HG02642 (cell line): ENCODE results near the gene TMEM256.
A peak's percentile ranks its signal among the peaks of the same experiment; 100 is the strongest.

ENCODE experiments used
- ATAC-seq: cut with Tn5 transposase; IDR thresholded peaks from one replicate; pipeline ENCODE4 v1.9.1; 2021; ENCODE audit warnings: mild to moderate bottlenecking; ENCODE audit not compliant: unreplicated experiment, poor library complexity

The TMEM256 gene

GRCh38 chr17:7356072-7356549, 47.8 kb downstream of the TMEM256 start:
- ATAC-seq: peak; percentile 30

GRCh38 chr17:7355573-7355972, 48.3 kb downstream of the TMEM256 start:
- no peak for ATAC-seq

GRCh38 chr17:7355053-7355452, 48.8 kb downstream of the TMEM256 start, which contains the start of gene TMEM95:
TMEM95 (plus strand) TSS chr17:7355156; CDS start chr17:7355205, 49 bp downstream.
- ATAC-seq: no peak

DNA sequence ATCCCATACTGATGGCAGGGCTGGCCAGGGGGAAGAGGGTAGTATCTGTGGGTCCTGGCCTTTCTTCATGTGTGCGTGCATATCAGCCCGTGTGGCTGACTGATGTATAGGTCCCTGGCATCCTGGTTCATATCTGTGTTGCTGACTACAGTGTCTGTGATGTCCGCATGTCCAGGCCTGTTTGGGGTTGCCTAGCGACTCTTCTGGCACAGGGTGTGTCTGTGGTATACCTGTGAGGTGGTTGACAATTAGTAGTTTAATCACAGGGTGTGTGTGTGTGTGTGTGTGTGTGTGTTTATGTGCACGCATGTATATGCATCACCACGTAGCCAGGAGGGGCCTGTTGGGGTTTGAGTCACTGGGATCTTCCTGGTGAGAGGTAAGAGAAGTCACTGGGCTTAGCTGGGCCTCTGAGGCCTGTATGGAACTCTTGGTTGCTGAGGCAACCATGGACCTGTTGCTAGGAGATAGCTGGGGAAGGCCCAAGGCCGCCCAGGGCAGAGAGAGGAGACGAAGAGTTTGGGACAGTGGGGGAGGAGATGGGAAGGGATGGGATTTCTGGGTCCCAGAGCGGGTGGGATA, 49.5 kb downstream of the TMEM256 start:
- no peak for ATAC-seq
